ENCODE measurements around the gene NARF.

DNA sequence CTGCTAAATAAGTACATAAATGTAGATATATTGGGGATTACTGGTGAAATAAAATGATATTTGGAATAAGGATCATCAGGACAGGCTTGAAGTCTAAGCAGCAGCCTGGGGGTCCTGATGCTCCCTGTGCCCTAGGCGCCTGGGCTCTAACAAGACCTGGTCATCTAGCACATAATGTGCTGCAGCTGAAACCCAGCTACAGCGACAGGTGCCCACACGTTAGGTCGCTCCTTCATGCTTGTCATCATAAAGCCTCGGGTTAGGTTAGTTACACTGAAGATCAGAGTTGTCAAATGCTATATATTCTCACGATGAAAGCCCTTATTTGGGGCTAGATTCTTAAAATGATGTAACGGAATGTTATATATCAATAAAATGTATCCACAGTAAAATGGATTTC is 11.5 kb downstream of the NARF start:
- TF ChIP-seq TAF1 (IDR thresholded peaks at IDR 0.05; ENCODE audit: low read depth, low read length) (no peak), POLR2A (IDR thresholded peaks at IDR 0.05; ENCODE audit: low read depth, low read length) (no peak), POLR2AphosphoS5 (IDR thresholded peaks at IDR 0.05; ENCODE audit: low read depth, low read length) (no peak), SPI1 (IDR thresholded peaks at IDR 0.05; ENCODE audit: low read depth, low read length) (no peak), POU2F2 (IDR thresholded peaks at IDR 0.05; ENCODE audit: low read depth, low read length) (no peak), PAX5 (IDR thresholded peaks at IDR 0.05; ENCODE audit: insufficient read depth, low read length, severe bottlenecking) (no peak)

All from GM12891 (cell line).